OCI-LY3 (cell line): ENCODE measurements around the gene PFKFB3.

ENCODE experiments used
- CTCF ChIP-seq: fragments of 200-600, 300-600 bp; sonication (generic); IDR thresholded peaks from 2 replicates; pipeline ENCODE4 v1.5.1; 2014; ENCODE audit warnings: antibody characterized with exemption, low read length, low read depth
- EZH2phosphoT487 ChIP-seq: fragments of 200-600 bp; shearing (Covaris generic); IDR thresholded peaks from 2 replicates; pipeline ENCODE4 v1.6.1; 2018; ENCODE audit warnings: antibody characterized with exemption, mixed run types, low read depth

- TF ChIP-seq CTCF (no peak), EZH2phosphoT487 (no peak)
These were observed 38.2 kb upstream of the PFKFB3 start for GRCh38 chr10:6164271-6165095.
